GM21717 (cell line): Measurements from ENCODE around the gene NINJ2.

ENCODE experiments used
- ATAC-seq: cut with Tn5 transposase; IDR thresholded peaks from one replicate; pipeline ENCODE4 v1.9.1; 2021; ENCODE audit warnings: mild to moderate bottlenecking, moderate library complexity; ENCODE audit not compliant: unreplicated experiment

Gene NINJ2

DNA sequence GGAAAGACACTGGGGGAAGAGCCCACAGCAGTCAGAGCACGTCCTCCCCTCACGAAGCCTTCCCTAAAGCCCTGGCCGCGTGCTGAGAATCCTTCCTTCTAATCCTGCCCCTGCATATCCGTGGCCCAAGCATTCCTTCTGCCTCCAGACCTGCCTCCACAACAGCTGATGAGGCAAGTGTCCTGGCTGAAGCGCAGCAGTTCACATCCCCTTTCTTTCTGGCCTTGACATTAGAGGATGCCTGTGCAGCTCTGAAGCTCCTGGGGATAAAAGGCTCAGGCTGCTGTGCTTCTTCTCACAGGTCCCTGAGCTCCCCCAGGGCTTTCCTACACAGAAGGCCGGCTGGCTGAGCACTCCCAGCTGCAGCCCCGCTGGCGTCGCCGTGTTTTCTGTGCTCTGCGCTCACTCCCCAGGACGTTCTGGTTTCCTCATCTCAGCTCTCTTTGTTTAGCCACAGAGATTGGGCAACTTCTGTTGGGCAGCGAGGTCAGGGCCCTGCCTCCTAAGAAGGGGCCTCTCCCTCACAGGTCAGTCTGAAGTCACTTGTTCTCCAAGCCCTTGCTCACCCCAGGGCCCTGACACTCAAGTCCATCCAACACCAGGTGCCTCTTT, 45.8 kb downstream of the NINJ2 start:
- ATAC-seq, result no peak

DNA sequence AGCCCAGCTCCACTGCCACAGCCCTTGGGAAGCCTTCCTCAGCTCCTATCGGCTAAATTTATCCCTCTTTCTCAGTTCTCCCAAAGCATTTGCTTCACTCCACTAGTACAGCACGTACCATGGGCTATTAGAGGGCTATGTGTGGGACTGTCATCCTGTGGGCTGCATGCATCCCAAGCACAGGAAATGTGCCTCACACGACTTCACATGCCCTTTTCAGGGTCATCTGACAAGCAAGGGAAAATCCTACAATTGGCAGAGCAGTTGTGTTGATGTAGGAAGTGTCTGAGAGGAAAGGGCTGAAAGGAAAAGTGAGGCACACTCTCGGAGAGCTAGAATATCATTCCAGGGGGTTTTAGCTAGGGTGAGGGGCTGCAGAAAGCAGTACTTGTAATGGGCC, 47.6 kb downstream of the NINJ2 start:
- no peak for ATAC-seq

DNA sequence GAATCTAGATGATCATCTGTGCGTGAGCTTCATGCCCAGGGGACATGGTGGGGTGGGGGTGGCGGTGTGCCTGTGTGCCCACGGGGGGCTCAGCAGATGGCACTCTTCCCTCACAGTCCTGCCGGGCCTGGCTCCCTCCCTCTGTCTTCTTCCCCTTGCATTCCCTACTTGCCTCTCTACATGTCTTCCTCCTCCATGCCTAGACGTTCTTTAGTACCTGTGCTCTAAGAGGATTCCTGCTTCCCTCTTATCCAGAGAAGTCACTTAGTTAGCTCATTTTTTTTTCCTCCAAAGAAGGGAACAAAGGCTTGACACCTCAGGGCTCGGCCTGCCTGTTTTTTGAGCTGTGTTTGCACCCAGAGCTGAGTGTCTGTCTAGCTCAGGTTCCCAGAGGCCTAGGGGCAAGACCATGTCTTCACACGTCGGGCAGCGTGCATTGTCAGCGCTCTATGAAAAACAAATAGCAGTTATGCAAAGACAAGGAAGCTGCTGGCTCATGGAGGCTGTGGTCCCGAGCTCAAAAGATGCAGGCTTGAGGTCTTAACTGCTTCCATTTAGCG, 48.8 kb downstream of the NINJ2 start:
- no peak for ATAC-seq

DNA sequence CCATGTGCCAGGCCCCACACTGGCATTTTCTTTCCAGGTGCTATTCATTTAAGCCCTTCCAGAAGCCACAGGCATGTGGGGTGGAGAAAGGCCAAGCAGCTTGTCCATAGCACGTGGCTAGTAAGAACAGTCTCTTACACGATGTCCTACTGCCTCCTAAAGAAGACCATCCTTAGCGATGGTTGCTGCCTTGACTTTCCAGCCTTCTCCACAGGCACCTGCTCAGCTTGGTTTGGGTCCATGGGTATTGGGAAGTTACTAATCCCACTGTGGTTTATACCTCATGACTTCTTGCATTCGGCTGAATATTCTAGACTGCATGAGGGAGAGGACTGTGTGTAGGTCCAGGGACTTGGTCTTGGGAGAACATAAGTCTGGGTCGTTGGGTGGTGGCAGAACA, 49.2 kb downstream of the NINJ2 start:
- ATAC-seq, result no peak

DNA sequence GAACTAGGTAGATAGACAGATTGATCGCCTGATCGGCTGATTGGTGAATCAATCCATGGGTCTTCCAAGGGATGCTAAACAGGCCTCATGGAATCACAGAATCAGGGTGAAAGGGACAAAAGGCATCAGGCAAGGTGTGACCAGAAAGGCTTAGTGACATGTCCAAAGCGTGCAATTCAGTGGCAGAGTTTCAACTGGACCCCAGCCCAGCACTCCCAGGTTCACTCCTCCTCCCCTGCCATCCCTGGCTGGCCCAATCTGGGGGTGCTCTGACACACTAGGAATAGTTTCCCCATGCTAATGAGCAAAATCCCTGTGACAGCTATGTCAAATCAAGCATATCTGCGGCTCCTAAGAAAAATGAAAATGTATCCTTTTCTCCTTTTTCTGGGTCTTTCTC, 50.4 kb downstream of the NINJ2 start:
- no peak for ATAC-seq

DNA sequence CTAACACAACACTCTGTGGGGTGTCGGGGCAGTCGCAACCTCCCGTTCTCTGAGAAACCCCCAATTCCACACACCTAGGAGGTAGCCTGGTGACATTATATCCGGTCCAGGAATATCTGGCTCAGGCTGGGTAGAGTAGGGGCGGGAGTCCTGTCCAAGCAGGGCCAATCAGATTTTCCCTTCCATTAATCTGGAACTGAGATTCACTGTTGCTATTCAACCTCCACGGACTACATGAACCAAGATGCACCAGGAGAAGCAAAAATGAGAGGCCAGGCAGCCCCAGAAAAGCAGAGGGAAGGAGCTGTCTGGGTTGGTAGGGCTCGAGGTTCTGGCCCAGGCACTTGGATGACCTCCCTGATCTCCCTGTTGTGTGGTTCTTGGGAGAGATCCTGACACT, 51.0 kb downstream of the NINJ2 start:
- no peak for ATAC-seq

DNA sequence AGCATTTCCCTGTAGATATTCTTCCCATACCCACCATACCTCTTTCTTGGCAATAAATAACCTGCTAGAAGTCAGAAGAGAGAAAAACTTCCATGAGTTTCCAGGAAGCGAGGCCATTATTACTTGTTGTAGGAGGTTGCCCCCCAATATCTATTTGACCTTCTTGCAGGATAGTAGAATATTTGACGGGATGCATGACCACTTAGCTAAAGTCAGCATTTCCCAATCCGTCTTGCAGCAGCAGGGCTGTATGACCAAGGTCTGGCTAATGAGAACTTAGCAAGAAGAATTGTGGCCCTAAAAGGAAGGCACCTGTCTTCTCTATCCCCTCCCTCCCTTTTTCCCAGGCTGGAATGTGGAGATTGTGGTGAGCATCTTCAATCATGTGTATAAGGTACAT, 51.5 kb downstream of the NINJ2 start:
- ATAC-seq, result no peak

DNA sequence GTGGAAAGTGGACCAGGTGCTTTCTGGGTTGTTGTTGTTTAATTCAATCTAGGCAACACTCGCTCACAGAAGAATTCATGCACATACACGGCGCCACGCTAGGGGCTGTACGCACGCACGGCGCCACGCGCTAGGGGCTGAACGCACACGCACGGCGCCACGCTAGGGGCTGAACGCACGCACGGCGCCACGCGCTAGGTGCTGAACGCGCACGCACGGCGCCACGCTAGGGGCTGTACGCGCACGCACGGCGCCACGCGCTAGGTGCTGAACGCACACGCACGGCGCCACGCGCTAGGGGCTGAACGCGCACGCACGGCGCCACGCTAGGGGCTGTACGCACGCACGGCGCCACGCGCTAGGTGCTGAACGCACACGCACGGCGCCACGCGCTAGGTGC, 54.3 kb downstream of the NINJ2 start:
- ATAC-seq, result no peak

DNA sequence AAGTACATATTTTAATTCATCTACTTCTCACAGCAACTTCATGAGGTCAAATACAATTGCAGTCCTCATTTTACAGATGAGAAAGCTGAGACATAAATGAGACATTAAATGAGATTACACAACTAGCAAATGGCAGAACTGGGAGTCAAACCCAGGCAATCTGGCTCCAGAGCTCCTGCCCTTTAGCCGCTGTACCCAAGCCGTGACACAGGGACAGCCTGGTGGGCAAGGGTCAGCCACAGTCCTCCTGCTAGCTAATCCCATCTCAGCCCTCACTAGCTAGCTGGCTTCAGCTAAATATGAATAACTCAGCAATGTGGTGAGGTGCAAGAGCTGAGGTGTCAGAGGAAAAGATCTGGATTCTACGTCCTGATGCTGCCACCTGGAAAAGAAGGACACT, 54.8 kb downstream of the NINJ2 start:
- no peak for ATAC-seq

DNA sequence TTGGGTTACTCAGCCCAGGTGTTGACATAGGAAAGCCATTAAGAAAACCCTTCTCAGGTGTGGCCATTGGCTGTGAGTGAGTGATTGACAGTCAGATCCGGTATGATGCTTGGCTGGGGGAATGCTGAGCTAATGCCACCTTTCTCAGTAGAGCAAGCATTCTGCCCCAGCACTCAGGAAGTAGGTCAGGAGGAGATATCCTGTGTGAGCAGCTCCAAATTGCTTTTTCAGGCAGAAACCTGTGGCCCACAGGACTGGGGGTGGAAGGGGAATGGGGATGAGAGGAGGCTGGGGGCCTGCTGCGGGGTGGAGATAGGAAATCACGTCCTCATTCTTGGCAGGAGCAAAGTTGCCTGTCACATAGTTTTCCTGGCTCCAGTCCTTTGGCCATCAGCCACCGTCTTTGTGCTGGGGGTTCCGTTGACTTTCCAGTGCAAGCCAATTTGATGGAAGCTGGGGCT, 55.7 kb downstream of the NINJ2 start:
- no peak for ATAC-seq

DNA sequence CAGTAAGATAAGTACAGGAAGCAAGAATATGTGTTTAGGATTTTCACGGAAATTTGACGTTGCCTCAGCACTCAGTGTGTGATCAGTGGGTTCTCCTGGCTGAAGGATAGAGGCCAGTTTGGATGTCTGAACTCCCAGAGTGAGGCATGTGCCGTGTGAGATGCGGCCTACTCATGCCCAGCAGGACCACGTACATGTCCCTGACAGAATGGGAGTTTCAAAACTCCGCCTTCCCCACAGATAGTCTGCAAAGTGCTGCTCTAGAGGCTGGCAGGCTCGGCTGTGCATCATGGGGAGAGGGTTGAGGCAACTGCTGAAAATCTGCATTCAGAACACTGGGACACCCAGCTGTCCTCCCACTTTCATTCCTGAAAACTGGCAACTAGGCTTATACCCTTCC, 58.3 kb downstream of the NINJ2 start:
- ATAC-seq, result no peak

DNA sequence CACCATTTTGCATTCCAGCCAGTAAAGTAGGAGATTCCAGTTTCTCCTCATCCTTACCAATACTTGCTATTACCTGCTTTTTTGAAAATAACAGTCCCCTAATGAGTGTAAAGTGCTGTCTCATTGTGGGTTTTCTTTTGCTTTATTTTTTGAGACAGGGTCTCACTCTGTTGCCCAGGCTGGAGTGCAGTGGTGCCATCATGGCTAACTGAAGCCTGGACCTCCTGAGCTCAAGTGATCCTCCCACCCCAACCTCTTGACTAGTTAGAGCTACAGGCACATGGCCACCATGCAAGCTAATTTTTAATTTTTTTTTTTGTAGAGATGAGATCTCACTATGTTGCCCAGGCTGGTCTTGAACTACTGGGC, 60.6 kb downstream of the NINJ2 start:
- no peak for ATAC-seq

DNA sequence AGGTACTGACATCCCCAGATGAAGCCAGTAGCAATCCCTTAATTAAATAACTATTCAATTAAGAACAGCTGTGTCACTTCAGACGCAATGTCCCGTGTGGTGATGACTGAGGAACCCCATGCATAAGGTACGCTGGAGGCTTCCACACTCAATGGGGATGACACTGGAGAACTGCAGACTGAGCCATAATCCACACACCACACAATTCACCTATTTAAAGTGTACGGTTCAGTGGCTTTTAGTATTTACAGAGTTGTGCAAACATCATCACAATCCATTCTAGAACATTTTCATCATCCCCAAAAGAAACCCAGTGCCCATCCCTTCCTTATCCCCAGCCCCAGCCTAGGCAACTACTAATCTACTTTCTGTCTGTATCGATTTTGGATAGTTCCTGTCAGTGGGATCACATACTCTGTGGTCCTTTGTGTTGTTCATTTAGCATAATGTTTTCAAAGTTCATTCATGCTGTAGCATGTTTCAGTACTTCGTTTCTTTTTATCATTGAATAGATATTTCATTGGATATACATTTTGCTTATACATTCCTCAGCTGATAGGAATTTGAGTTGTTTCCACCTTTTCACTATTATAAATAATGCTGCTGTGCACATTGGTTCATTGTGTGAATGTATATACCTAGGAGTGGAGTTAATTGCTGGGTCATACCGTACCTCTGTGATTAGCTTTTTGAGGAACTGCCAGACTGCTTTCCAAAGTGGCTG, 61.1 kb downstream of the NINJ2 start:
- ATAC-seq, result no peak

DNA sequence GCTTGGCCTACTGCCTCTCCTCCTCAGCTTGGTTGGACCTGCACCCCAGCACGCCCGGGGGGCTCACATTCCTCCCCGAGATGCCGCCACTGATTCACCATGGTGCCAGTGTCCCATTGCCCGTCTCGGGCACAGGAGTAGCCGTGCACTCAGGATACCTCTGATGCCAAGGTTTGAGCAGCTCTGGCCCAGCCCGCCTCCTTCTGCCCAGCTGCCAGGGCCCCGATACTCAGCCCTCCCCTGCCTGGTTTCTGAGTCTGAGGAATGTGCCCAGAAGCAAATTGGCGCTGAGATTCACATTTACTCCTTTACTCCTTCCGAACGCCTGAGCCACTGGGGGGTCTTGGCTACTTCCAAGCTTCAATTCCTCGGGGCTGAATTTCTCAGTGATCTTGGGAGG, 63.5 kb downstream of the NINJ2 start:
- ATAC-seq, result no peak

DNA sequence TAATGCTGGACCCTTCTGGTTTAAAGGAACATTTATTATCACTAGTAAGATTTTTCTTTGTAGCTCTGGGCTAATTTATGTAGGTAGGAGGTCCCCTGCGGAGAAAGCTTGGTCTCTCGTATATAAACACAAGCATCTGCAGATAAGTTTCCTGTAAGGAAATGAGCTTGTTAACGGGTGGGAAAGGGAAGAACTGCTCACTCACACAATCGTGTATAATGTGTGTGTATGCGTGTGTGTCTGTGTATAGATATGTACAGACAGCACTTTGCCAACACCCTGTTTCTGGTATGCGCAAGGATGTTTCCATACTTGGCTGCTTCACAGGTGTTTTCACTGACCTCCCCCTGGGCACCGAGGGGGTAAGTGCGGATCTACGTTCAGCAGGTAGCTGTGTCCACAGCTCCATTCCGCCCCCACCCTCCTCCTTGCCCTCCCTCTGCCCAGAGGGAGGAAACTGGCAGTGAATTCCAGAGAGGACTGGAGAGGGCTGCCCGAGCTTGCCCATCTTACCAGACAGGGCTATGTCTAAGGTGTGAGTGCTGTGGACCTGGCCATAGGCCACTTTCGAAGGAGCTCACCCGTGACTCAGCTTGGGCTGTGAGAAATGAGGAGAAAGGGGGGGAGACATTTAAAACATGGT, 65.2 kb downstream of the NINJ2 start:
- no peak for ATAC-seq

DNA sequence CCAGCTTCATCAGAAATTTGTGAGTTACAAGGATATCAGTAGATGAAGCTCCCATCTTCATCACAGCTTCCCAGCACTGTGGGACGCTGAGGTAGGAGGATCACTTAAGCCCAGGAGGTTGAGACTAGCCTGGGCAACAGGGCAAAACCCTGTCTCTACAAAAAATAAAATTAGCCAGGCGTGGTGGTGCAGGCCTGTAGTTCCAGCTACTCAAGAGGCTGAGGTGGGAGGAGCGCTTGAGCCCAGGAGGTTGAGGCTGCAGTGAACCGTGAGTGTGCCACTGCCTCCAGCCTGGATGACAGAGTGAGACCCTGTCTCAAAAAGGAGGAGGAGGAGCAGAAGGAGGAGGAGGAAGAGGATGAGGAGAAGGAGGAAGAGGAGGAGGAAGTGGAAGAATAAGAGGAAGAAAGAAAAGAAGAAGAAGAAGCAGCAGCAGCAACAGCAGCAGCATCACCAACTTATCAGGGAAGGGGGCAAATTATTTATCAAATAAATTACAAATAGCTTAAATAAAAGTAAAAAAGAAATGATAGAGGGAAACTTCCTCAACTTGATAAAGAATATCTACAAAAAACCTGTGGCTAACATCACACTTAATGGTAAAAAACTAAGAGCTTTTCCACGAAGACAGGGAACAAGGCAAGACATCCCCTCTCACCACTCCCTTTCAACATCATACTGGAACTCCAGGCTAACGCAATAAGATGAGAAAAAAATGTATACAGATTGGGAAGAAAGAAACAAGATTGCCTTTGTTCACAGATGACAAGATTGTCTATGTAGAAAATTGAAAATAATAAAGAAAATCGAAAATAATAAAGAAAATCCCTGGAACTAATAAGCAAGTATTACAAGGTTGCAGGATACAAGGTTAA, 69.6 kb downstream of the NINJ2 start:
- ATAC-seq, result no peak

DNA sequence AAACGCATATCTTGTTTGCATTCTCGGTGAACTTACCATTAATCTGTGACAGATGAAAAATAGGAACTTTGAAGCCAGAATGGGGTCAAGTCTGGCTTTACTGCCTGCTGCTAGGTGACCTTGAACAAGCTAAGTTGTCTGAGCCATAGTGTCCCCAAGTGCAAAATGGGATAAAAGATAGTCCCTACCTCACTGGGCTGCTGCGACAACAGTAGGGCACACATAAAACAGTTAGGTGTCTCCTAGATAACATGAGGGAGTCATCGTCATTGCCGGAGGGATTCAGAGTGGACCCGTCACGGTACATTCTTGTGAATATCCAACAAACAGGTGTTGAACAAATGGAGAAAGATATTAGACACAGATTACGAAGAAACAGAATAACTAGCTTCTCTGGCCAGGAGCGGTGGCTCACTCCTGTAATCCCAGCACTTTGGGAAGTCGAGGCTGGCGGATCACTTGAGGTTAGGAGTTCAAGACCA, 71.2 kb downstream of the NINJ2 start:
- ATAC-seq, result no peak

DNA sequence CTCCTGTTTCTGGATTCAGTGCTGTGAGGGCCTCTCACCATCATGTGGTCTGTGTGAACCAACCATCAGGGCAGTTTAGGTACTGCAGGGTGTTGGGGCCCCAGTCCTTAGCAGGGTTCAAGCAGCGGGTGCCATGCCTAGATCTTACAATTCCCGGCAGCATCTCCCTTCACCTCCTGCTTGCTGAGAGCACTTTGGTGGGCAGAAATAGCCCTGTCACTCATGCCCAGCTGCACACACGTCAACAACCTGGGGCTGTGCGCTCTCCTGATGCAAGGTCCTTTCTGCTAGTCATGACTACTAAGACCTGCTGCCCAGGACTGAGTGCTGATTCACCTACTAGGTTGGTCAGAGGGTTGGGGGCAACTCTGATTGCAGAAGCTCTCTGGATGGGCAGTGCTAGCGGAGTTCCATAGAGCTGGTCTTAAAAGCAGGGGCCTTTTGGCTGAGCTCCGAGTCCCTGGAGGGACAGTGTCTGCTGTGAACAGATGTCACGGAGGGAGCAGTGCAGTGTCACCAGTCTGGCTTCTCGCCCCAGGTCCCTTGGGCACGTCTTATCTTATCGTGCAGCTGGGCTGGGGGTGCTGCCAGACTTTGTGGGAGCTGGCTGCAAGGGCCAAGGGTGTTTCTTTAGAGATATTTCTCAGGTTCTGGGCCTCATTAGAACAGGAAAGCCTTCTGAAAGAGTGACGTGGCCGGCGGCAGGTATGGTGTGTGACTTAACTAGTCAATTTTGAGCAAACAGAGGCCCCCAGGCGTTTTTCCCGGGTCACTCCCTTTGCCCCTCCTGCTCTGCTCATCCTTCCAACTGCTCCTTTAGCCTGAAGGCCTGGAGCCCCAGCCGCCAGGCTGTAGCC, 71.8 kb downstream of the NINJ2 start:
- ATAC-seq, result no peak

DNA sequence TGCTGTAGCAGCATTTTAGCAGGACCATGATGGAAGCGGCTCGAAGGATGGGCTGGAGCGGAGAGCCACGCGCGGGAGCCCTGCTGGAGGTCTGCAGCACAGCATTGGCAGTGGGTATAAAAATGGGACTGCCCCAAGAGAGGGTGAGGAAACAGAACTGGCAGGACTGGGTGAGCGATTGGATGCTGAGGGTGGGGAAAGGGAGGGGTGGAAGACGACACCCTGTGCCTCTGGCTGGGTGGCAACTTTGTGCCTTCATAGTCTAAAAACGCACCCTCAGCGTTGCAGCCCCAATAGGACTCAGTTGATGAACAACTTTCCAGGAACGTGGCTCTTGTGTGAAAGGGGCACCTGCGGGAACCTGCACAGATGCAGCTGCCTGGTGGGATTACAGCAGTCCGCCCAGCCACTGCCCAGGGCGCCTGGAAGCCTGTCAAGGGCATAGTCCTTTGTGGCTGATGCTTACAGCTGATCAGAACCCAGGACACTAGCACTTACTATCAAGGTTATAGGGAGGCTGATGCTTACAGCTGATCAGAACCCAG, 73.0 kb downstream of the NINJ2 start:
- ATAC-seq, result no peak

DNA sequence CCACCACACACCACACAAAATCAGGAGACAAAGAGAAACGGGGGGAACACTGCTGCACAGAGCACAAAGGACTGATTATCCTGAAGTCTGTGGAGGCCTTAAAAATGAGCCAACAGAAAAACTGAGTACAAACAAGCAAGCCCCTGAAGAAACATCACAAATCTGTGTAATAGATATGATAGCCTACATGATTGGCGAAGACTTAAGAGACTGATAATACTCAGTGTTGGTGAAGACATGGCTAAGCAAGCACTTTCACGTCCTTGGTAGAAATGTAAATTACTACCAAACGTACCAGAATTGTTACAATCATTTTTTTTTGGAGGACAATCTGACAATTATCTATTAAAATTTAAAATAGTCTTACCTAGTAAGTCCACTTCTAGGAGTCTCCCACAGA, 74.6 kb downstream of the NINJ2 start:
- no peak for ATAC-seq
